Activated CD4-positive, alpha-beta T cell treated with anti-CD3 and anti-CD28 coated beads, Interleukin-2, Interleukin-4, amounts not matched to agents 100 ng/mL and 50 ng/mL, durations not matched to agents 16 hours and 8 hours (primary cell): ENCODE data around the gene SRGAP3.
A peak's percentile ranks its signal among the peaks of the same experiment; 100 is the strongest.

Experiments
- DNase-seq: peaks from one replicate; pipeline ENCODE4 v3.0.0-alpha.2; 2020; ENCODE audit warnings: low spot score

SRGAP3 gene

DNA sequence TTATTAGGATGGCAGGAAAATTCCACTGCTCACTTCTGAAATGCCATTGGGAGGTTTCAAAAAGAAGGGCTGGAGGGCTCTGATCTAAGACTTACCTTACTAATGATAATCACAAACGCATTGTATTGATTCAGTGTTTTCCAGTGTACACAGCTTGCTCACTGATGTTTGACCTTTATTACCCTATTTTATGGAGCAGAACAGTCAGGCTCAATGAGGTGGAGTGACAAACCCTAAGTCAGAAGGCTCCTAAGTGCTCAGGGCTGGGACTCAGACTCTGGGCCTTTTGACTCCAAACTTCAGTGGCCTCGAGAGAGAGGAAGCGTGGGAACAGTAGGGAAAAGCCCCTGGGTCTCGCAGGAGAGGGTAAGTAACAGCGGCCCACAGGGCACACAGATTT lies 265.9 kb downstream of the SRGAP3 start:
- no peak for DNase-seq

DNA sequence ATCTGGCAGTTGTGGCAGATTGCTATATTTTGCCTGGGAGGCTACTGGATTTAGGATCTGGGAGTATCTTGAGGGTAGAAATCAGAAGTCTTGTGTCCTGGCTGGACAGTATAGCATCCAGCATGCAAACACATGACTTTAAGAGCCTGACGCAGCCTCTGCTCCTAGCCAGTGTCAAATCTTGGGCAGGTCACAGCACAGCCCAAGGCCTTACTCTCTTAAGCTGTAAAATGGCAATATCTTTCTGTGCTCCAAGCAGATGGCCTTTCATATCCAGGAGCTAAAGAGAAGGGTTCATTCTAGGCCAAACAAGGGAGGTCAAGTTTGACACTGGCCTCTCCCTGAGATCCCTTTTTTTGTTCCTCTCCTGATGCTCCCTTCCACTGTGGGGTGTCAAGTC lies 266.4 kb downstream of the SRGAP3 start:
- no peak for DNase-seq

DNA sequence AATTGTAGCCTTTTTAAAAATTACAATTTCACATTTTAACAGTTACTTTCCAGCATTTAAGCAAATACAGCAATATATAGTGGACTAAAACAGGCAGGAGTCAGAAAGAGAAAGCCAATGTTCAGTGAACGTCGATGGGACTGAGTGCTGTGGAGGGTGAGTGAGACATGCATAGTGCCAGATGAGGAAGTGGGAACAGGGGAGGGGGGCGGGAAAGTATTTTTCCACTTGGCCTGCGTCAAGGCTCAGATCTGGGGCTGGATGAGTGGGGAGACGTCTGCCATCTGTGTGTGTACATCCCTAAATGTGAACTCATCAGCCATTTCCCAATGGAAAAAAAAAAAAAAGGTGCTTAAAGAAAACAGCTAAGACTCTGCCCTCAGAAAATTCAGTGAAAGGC lies 266.9 kb downstream of the SRGAP3 start:
- DNase-seq = no peak

DNA sequence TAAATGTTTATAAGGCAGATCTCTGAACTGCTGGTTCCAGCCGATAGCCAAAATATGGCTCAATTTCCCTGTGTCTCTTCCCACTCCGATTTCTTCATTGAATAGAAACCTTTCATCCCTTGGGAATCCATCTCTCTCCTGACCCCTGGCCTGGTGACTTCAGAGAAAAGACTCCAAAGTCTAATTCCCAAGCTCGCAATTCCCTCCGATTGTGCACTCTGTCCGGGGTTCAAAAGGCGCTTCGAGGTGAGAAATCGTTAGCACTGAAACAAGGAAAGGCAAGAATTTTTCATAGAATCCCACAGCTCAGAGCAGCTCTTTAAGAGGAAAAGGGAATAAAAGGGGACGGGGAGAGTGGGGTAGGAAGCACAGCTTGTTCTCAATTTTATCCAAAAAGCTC lies 267.7 kb downstream of the SRGAP3 start:
- DNase-seq = no peak

DNA sequence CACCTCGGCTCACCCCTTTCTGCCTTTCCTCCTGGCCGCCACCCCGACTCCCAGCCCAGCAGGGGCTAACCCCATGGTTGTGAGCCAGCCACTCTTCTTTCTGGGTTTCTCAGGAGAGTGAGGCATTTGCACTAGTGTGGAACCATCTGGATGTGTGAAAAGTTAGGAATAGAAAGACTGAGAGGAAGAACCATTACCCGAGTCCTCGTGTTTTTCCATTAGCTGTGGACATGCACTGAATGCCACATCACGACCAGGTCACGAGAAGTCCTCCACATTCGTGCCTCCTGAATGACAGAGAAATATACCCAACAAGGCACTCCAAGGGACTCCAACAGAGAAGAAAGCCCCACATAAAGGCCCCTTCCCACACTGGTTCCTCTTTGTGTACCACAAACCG lies 268.1 kb downstream of the SRGAP3 start:
- no peak for DNase-seq

DNA sequence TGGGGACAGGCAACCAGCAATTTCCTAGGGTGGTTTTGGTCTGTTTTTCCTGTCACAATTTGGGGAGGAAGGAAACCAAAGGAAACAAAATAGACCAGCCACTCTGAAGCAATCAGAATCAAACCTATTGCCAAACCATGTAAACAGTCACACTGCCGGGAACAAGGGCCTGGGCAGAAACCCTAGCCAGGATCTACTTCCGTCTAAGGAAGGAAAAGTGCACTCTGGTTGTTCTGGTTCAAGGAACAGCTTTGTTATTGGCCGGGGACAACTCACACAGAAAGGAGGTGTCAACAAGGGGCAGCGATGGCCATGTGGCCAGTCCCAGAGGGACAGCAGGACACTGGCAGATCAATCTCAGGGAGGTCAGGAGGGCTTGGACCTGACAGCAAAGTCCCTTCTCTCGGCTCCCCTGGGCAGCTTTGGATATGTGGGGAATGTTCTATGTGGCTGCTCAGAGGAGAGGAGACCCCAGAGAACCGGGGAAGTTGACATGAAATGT lies 268.6 kb downstream of the SRGAP3 start:
- no peak for DNase-seq

DNA sequence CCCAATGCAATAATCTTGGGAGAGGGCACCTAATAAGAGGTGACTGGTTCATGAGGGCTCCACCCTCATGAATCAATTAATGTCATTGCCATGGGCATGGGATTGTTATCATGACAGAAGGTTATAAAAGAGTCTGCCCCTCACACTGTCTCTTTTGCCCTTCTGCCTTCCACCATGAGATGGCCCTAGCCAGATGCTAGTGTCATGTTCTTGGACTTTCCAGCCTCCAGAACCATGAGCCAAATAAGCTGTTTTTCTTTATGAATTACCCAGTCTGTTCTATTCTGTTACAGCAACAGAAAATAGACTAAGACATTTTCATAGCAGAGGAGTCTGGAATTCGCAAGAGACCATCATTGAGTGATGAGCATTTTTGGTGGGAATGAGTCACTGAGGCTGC lies 270.2 kb downstream of the SRGAP3 start:
- DNase-seq = no peak

DNA sequence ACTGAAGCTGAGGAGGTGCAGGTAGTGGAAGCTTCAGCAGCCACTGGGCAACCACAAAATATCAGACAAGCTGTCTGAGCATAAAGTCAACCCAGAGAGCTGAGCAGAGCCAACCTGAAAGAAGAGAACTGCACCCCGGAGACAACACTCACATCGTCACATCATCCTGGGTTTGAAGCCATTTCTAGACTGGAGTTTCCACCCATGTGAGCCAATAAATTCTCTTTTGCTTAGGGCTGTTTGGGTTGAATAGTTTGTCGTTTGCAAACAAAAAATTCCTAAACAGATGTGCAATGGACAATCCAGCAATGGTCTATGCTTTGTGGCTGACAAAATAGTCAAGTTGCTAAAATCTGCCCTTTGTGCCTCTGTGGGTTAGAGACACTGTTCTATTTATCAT lies 270.9 kb downstream of the SRGAP3 start:
- DNase-seq = no peak

DNA sequence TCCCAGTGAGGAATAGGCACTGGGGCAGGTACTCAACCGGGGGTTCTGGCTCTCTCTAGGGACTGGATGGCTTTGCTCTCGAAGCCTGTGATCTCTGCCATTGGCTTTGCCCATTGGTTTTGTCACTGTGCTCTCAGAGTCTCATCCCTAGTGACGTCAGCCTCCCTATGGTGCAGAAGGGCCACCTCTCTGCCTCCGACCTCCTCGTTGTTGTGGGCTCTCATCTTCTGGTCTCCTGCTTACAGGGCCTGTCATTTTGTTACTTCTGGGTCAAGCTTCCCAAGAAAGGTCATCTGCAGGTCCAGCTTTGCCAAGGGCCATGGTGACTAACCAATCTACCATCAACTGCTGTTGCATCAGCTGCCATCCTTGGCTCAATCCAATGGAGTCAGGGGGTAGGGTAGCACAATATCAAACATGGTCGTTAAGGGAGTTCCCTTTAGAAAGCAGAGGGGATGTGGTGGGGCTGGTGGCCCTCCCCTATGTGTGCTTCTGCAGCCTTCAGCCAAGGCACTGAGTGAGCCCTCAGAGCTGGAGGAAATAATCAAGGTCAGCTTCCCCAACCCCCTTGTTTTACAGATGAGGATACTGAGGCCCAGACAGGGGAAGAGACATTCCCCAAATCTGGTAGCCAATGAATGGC lies 272.8 kb downstream of the SRGAP3 start:
- no peak for DNase-seq

DNA sequence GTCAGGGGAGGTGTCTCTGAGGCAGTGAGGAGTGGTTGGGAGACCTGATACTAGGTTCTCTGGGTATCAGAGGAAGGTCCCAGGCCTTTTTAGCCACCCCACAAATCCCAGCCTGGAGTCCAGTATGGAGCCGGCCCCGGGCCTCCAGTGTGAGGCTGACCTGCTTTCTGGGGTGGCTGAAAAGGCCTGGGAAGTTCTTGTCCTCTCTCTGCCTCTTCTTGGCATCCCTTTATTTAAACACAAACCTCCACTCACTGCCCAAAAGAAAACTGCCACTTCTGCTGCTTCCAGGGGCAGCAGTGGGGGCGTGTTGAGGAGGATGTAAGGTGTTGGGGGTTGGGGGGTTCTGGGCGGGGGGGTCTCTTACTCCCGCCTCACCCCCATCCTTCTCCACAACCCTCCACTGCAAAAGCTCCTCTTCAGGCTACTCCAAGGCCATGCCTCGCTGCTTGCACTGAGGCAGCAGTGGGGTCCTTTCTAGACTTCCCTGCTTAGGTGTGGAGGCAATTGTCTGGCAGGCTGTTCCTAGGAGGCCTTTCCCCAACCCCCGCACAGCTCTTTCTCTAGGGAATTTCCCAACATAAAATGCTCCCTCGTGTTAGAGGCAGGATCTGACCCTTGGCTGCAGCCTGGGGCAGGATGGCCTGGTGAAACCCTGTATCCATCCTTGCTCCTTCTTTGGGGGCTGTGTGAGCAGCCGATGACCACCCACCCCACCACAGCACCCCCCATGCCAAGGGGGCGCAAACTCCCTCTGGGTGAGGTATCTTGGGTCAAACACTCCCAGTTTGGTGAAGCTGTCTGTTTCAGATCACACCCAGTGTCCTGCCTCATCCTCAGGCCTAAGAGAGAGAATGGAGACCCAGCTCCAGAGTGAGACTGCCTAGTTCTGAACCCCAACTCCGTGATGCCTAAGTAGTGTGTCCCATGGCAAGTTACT lies 274.1 kb downstream of the SRGAP3 start:
- no peak for DNase-seq

DNA sequence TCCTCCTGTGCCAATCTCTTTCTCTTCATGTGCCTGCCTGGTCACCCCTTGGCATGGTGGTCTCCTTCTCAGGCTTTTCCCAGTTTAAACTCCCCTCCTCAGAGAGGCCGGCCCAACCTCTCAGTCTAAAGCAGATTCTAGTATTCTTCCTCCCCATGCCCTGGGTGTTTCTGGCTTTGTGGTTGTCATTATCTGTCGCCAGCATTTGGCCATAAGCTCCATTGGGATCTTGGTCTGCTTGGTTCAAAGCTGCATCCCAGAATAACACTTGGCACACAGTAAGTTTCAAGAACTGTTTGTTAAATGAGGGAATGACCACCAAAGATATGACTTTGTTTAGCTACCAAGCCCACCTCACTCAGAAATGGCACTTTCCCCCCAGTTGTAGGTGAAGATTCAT lies 275.0 kb downstream of the SRGAP3 start:
- DNase-seq = no peak

DNA sequence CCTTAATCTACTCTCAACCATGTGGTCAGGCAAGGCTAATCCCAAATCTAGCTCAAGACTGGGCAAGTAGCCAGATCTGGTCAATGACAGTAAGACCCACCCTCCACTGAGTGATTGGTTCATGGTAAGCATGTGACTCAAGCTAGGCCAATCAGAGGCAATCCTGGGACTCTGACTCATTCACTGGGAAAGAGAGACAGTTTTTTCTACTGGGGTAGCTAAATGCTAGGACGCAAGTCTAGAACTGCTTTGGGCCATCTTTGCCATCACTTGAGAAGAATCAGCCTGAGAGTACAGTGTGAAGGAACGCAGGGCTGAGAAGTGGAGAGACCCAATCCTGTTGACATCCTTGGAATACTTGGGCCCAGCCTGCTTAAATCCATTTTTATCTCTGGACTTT lies 276.8 kb downstream of the SRGAP3 start:
- DNase-seq = peak; percentile 15

DNA sequence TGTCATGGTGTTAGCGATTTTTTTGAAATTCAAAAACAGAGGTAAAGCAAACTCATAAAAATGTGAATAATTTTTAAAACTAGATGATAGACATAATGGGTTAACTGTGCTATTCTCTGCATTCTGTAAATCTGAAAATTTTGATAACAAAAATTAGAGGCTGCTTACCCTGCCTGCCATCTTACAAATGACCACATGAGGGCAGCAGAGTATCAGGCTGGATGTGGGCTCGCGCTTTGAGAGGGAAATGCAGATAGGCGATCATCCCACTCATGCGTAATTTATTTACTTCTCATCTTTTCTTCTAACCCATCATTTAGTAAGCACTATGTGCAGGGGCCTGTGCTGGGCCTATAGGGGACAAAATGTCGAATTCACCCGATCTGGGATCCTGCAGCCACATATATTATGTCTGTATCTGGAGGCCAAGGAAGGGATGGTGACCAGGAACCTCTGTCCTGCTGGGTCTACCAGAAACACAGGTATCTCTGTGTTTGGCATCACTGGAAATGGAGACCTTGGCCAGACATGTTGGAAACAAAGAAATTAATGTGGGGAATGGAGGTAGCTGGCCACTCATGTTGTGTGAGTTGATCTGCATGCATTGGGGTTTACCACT lies 278.4 kb downstream of the SRGAP3 start:
- DNase-seq = peak; percentile 72

DNA sequence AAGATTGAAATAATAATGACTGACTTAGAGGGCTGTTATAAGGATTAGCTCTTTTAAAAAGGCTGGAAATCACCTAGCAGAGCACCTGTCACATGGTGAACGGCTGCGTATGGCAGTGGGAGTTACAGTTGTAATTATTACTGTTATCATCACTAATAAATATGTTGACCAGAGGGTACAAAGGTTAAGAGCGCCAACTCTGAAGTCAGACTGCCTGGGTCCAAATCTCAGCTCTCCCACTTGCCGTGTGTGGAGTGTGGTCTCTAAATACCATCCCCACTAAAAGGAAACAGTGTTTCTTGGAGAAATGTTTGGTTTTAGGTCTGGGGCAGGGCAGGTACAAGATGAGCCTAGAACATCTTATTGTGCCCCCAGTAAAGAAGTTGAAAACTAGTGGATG lies 280.2 kb downstream of the SRGAP3 start:
- DNase-seq = no peak

DNA sequence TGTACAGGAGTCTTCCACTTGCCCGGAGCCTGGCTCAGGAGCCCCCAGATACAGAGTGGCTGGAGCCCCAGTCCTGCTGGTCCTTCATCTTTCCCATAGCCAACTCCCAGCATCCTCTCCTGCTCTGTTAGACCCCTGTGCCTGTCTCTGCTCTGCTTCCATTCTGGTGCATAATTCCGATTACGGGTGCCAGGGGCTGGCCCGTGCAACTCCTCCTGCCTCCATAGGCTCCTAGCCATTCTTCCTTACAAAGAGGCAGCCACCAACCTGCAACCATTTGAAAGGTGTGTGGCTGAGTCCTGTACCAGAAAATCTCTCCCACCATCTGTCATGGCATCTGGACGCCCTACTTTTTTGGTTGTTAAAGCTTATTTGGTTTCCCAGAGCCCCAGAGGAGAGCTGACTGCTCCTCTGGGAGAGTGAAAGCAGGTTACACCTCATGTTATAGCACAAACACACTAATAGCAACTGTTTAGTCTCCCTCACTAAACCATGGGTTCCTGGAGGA lies 281.0 kb downstream of the SRGAP3 start:
- no peak for DNase-seq

DNA sequence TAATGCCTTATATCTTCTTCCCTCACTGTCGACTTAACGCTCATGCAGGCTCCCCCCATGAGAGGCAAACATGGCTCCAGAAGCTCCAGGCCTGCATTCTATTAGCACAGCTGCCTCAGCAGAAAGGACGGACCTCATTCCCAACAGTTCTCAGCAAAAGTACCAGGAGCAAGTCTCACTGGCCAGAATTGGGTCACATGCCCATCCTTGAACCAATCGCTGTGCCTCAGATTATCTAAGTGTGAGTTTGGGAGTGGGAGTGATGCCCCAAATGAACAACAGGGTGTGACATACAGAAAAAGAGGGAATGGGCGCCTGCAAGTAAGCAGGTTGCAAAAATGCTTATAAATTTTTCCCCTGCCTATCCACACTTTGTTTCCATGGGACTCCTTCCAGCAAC lies 281.9 kb downstream of the SRGAP3 start:
- DNase-seq = no peak

DNA sequence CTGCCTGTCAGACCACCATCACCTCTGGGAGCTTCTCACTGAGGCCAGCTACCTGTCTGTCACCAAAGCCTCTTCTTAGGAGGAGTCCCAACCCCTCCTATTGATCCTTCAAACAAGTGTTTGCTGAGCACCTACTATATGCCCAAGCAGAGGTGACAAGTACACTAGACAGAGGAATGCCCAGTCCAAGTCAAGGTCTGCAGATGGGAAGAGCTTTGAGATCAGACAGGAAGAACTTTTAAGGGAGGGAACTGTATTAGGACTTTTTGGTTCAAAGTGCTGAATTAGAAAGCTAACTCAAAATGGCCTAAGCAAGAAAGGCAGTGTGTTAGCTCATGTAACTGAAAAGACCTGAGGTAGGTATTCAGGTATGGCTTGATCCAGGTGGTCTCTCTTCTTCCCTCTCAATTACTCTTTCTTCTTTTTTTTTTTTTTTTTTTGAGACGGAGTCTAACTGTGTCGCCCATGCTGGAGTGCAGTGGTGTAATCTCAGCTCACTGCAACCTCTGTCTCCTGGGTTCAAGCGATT lies 282.6 kb downstream of the SRGAP3 start:
- no peak for DNase-seq

DNA sequence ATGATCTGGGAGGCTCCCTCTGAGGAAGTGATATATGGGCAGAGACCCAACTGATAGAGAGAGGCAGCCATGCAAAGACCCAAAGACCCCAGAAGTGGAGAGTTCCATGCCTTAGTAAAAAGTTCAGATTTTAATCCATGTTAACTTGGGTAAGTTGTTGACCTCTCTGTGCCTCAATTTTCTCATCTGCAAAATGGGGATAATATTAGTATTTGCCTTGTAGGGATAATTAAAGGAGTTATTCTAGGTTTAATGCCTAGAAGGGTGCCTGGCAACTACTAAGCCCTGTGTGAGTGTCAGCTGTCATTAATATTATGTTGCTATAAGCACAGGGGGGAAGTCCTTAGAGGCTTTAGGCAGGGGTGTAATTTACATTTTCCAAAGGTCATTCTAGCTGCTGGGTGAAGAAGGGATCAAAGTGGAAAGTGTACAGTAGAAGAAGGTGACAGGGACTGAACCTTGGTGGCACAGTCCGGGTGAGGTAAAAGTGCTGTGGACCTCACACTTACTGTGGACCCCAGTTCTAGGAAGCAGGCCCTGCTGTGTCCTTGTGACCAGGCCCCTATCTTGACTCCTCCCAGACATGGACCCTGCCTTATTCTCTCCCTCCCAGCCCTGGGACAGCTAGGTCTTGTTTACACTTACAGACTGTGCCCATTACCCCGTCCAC lies 283.2 kb downstream of the SRGAP3 start:
- no peak for DNase-seq

DNA sequence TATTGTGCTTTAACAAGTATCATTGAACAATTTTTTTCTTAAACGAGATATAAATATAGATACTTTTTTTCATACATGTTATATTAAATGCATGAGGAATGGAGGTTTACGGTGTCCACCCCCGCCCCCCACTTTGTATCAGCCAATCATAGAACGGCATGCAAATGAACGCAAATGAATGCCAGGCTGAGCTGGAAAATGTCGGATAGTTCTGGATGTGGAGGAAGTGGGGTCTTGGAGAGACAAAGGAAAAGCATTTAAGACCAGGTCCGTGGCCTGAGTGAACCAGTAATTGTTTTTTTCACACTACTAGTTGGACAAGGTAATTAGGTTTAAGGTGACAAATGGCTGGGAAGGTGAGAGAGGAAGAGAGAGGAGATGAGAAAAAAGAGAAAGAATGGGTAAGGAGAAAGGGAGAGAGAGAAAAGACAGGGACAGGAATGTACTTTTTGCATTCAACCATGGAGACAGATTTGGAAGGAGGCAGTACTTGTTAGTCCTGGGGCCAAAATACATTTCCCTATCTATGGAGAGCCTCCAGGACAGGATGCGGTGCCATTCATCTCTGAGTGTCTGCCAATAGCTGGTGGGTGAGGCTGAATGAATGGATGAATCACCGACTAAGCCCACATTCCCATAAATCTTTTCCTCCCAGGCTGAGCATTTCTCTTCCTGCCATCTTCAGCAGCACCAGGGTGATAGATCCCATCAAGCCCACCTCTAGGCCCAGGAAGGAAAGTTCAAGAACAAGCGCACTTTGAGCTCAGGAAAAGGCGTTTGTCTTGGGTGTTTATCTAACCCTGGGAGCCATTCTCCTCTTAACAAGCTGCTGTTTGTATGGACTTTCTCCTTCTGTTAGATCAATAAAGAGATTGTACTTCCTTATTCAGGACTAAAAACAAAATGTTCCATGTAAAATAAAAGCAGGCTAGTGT lies 284.7 kb downstream of the SRGAP3 start:
- no peak for DNase-seq

DNA sequence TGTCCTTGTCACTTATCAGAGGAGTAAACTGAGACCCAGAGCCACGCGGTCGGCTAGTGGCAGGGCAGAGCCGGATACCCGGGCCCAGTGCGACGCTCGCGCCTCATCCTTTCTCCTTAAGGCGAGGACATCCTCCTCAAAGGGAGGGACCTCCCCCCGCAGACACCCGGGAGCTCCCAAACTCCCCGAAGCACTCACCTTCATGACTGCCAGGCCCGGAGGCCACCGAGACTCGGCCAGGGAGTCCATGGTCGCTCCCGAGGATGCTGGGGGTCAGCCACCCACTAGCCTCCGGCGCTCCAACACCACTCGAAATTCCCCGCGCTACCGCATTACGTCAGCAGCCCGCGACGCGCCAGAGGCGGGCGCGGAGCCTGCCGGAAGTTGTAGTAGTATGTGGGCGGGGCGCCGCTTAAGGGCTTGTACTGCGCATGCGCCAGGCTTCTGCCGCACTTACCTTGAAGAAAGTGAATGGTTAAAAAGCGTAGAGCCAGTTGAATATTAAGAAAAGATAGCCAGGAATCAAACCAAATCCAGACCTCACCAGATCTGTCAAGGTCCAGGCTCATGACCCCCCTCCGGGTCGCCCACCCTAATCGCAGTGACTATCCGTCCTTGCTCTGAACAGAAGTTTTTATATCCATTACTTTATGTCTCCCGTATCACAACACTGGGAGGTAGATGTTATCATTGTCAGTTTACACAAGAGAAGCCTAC lies 286.2 kb downstream of the SRGAP3 start, which contains the start of gene RAD18:
Gene RAD18 (minus strand): TSS at position 336 of the 717 bp plus-strand sequence. CDS start 87 bp downstream, at position 249.
- peak; percentile 94 for DNase-seq
